Lung microvascular endothelial cell (primary cell): ENCODE data around the gene SWSAP1. TPM values are rescaled to one million over a fixed set of nuclear protein-coding genes. Genes with fewer than 3 reads are reported as not detected.

Source experiments
- DNase-seq, 2 donors: peaks; one replicate each; pipeline versions ENCODE4 v3.0.0 to v3.0.0-alpha.2; 2010; ENCODE audit warnings: low read depth in 2 of 2
- total RNA-seq: library from RNA; depleted of rRNA; stranded (reverse); fragments of >200 nt; gene quantifications from 2 replicates; pipeline ENCODE4 v1.2.1, GENCODE V29; 2014

The SWSAP1 gene
- total RNA-seq, 1 donor from 2014 or later: 1.2 TPM

- peak; percentile 89 for DNase-seq
These were observed 19.0 kb upstream of the SWSAP1 start, which contains the start of gene PLPPR2 for GRCh38 chr19:11355160-11356073. PLPPR2 (plus strand) TSS chr19:11355432; CDS start chr19:11357674, 2,242 bp downstream.

GRCh38 chr19:11356074-11356397 is 18.4 kb upstream of the SWSAP1 start:
- no peak for DNase-seq

- no peak for DNase-seq
These were observed 17.6 kb upstream of the SWSAP1 start for GRCh38 chr19:11356676-11357550.

- DNase-seq: no peak
These were observed 15.0 kb upstream of the SWSAP1 start for GRCh38 chr19:11359421-11359820.

GRCh38 chr19:11361037-11361770 is 13.3 kb upstream of the SWSAP1 start:
- DNase-seq: peak in 1 of 2 donors; percentile 72

GRCh38 chr19:11361771-11362731 is 12.4 kb upstream of the SWSAP1 start:
- no peak for DNase-seq

GRCh38 chr19:11363881-11364280 is 10.6 kb upstream of the SWSAP1 start:
- no peak for DNase-seq

GRCh38 chr19:11364296-11364904 is 10.1 kb upstream of the SWSAP1 start:
- DNase-seq: no peak

- no peak for DNase-seq
These were observed 9.5 kb upstream of the SWSAP1 start for GRCh38 chr19:11364935-11365334.

GRCh38 chr19:11365557-11366117 is 8.8 kb upstream of the SWSAP1 start:
- DNase-seq: no peak

- DNase-seq: no peak
These were observed 6.9 kb upstream of the SWSAP1 start for GRCh38 chr19:11367528-11367927.

- DNase-seq: no peak
These were observed 3.7 kb upstream of the SWSAP1 start for GRCh38 chr19:11370744-11371143.

GRCh38 chr19:11373166-11373884 is 1.1 kb upstream of the SWSAP1 start:
- no peak for DNase-seq

- DNase-seq: no peak
These were observed 507 bp upstream of the SWSAP1 start for GRCh38 chr19:11373885-11374432.

GRCh38 chr19:11375143-11375948 is 880 bp downstream of the SWSAP1 start:
- peak; percentile 41 to 78 for DNase-seq

GRCh38 chr19:11377237-11377636 is 2.8 kb downstream of the SWSAP1 start:
- peak; percentile 46 to 65 for DNase-seq

- DNase-seq: no peak
These were observed 3.3 kb downstream of the SWSAP1 start for GRCh38 chr19:11377756-11378155.
